Measurements from ENCODE around the gene GNAI1. TPM values are rescaled to one million over a fixed set of nuclear protein-coding genes. Genes with fewer than 3 reads are reported as not detected.

Gene GNAI1
- polyA plus RNA-seq, 3 donors, result 121 to 127 (median 123) TPM

DNA sequence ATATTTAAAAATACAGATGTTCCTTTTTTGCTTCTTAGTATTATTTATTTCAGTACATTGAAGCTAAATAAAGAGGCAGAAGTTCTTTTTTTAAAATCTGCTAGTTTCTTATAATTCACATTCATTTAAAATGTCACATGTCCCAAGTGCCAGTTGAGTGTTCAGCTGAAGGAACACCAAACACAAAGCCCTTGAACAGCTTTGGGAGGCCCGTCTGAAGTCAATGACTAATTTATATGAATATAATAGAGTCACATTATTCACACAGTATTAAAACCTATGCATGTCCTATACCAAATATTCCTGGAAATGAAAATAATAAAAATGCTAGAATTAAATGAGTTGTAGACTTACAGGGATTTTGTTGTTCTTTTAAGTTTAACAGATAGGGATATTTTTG, 70.3 kb downstream of the GNAI1 start:
- DNase-seq (ENCODE audit: low read depth in 3 of 3, low spot score in 2 of 3), result no peak

DNA sequence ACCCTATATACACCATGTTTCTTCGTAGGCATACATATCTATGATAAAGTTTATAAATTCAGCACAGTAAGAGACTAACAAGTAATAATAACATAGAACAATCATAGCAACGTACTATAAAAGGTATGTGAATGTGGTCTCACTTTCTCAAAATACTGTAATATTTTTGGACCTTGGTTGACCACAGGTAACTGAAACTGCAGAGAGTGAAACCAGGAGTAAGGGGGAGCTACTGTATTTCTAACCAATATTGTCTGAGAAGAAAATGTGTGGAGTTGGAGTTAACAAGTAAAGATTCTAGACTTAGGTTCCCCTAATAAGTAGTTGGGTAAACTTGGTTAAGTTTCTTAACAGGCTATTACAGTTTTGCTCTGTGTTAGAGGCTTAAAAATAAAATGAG, 72.1 kb downstream of the GNAI1 start:
- DNase-seq (ENCODE audit: low read depth in 3 of 3, low spot score in 2 of 3), result no peak

DNA sequence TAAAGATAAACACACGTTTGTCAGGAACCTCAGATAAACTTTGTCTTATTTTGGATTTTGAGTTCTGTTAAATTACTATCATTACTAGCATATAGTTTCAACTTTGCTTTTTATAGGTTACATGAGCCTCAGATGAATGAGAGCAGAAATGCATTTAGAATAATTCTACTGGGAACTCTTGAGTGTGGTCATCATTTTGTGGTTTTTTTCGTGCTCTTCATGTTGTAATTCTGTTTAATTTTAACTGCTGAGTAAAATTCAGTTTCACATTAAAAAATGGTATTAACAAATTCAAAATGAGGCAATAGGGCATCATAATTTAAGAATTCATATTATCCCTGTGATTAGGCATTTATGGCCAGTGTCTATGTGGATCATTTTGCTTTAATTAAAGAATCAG, 72.9 kb downstream of the GNAI1 start:
- no peak for DNase-seq (ENCODE audit: low read depth in 3 of 3, low spot score in 2 of 3)

DNA sequence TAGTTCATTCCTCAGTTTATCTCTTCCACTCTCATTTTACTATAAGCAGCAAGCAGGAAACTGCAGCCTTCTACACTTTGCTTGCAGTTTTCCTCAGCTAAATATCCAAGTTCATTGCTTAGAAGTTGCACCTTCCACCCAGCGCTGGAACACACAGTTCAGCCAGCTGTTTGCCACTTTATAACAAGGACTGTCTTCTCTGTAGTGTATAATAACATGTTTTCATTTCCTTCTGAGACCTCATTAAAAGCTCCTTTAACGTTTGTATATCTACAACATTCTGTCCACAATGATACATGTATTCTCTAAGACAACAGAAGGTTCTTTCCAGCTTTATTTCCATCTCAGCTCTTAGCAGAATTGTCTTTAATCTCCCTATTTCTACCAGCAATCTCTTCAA, 74.1 kb downstream of the GNAI1 start:
- no peak for DNase-seq (ENCODE audit: low read depth in 3 of 3, low spot score in 2 of 3)

DNA sequence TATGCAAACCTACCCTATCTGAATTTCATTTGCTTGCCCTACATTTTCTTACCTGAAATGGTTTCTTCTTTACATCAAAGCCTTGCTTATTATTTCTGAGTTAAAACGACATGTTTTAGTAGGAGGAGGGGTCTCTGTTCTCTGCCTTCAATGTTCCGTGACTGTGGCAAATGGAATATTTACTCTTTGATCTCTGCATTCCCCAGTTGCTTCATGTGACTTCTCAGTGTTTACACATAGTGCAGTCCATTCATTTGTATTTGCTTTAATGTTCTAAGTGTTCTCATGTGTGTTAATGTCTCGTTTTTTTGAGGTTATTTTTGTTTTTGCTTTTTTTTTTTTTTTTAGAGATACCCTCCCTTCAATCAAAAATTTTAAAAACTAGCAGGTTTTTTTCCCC, 75.8 kb downstream of the GNAI1 start:
- DNase-seq (ENCODE audit: low read depth in 3 of 3, low spot score in 2 of 3), result no peak

DNA sequence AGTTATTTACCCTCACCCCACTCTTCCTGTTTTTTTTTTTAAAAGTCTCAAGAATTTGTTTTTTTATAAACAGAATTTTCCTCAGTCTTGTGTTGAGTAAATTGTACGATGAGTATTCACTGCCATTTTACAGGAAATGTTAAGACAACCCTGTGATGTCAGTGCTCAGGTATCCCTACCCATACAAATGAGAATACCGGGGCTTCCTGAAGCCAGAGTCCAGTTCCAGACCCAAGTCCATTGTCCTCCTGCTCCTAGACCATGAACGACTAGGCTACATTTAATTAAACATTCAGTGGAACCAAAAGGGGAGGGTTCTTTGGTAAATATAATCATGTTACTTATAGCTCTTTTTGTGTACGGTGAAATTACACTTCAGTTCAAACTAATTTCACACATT, 79.2 kb downstream of the GNAI1 start:
- no peak for DNase-seq (ENCODE audit: low read depth in 3 of 3, low spot score in 2 of 3)

DNA sequence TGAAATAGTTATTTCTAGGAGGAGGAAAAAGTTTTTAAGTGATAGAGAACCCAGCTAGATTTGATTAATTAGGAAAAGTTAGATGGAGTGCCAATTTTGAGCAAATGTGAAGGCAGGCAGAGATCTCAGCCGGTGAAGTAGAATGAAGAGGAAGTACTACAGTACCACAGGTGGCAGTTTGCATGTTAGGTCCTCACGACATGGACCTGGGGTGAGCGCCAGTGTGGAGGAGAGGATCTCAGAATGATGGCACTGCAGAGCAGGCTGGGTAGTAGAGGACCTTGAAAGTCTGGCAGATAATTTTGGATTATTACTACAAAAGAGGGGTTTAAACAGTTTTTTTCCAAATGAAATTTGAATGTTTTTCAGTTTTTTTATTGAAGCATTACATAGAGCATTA, 81.1 kb downstream of the GNAI1 start:
- DNase-seq (ENCODE audit: low read depth in 3 of 3, low spot score in 2 of 3), result no peak

DNA sequence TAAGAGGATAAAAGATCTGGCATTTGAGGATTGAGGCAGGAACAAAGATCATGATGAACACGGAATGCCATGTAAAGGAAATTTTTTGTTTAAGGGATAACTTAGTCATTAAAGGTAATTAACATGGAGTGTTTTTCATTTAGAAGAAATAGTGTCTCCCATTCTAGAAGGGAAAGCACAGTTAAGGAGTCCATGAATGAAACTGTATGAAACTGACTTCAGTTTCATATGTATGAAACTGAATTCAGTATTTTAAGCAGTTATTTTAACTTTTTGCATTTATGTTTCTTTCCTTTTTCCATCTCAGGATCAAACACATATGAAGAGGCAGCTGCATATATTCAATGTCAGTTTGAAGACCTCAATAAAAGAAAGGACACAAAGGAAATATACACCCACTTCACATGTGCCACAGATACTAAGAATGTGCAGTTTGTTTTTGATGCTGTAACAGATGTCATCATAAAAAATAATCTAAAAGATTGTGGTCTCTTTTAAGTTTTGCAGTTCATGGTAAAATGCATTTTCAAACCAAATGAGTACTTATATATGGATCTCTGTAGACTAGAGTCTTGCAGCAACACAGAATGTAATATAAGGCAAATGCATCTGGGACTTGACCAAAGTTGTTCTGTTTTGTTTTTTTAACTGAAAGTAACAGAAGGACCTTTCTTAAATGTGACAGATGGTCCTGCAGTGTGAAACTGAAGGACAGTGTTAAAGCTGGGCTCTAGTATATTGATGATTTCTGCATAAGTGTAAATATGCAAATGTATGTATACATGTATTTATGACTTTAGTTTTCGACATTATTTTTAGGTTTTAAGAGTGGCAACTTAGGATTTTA, 82.6 kb downstream of the GNAI1 start:
- no peak for DNase-seq (ENCODE audit: low read depth in 3 of 3, low spot score in 2 of 3)

DNA sequence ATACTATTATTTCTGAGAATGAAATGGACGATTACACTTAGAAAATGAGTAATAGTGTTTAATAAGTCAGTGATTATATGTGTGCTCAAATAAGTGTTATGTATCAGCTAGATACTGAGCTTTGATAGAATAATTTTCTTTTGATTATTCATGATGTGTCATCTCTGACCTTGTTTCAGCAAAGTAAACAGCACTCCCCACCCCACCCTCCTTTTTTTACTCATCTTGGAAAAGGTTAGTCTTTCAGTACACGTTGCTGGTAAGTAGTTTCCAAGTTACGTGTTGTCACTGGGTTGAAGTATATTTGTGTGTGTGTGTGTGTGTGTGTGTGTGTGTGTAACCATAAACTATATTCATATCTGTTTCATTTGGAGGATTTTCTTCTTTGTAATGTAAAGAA, 84.1 kb downstream of the GNAI1 start:
- DNase-seq (ENCODE audit: low read depth in 3 of 3, low spot score in 2 of 3), result no peak

DNA sequence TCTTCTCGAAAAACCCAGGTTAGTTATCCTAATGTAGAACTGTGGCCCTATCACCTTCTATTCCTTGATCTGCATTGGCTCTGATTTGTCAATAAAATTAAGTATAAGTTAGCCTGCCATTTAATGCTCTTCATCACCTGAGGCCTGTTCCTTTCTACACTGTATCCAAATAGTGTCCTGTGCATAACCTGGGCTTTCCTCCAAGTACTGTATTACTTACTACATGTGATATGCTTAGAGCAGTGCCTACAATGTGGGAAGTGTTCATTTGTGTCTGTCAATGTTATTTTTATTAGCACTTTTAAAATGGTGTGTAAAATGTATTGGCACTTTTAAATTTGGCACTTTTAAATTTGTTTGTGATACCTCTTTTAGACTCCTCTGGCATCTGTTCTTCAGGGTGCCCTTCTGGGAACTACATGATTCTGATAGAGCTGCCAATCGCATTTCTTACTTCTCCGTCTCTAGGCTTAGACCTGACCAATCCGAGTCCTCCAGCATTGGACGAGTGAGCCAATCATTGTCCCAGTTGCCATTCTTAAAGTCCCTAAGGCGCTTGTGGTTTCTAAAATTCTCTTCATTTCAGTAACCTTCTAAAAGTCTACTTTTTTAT, 85.5 kb downstream of the GNAI1 start:
- no peak for DNase-seq (ENCODE audit: low read depth in 3 of 3, low spot score in 2 of 3)

DNA sequence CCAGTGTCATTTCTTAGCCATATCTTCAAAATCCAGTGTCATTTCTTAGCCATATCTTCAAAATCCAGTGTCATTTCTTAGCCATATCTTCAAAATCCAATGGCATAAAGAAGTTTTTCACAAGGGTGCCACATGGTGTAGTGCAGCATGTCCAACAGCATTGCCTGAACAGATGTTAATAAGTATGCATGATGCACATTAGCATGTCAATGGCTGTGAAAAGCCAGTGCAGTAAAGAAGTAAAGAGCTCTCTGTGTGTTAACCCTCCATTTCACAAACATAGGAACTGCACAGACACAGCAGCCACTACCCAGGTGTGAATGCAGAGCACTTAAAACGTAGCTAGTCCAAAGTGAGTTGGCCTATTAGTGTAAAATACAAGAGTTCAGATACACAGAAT, 89.8 kb downstream of the GNAI1 start:
- no peak for DNase-seq (ENCODE audit: low read depth in 3 of 3, low spot score in 2 of 3)

DNA sequence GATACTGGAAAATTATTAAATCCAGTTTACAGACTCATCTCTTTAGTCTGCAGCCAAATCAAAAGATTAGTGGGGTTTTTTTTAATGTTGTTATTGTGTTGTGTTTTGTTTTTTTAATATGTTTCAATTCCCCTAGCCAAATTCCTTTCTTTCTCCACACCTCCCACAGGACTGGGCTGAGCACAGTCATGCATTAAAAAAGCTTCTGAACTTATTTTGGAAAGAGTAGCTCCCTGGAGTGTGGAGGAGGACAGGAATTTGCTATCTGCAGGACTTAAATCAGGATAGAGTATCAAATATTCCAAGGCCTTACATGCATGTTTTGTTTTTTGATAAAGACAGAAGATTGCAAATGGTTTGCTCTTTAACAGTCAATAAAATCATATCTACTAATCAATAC, 90.7 kb downstream of the GNAI1 start:
- no peak for DNase-seq (ENCODE audit: low read depth in 3 of 3, low spot score in 2 of 3)

DNA sequence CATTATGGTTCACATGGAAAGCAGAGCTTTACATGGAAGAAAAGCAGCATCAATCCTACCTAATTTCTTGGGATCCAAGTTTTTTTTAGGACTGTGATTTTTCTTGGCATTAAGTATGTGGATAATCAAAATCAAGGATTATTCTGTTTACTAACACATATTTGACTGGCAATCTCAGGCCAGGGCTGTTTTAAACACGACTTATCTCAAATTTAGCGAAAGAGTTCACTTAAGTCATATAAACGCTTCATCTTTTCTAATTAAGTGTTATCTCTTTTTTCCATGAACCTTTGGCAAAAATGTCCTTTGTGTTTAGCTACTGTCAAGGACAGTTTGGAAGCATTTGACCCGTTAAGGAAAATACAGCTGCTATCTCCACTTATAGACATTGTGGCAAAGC, 92.0 kb downstream of the GNAI1 start:
- no peak for DNase-seq (ENCODE audit: low read depth in 3 of 3, low spot score in 2 of 3)

DNA sequence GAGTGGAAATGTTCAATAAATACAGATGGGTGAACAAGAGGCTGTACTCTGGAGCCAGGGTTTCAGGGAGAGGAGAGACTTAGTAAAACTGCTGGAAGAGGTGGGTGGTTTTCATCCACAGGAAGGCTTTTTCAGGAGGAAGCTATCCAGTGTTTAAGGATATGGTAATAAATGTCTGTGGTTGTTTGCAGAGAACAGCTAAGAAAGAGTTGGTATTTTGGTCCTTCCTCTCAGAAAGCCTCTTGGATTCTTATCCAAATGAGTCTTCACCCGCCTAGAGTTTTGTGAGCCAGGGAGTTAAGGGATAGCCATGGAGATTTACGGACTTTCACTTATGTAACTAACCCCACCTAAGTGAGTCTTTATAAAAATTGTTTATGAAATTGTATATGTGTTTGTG, 95.7 kb downstream of the GNAI1 start:
- DNase-seq (ENCODE audit: low read depth in 3 of 3, low spot score in 2 of 3), result no peak

DNA sequence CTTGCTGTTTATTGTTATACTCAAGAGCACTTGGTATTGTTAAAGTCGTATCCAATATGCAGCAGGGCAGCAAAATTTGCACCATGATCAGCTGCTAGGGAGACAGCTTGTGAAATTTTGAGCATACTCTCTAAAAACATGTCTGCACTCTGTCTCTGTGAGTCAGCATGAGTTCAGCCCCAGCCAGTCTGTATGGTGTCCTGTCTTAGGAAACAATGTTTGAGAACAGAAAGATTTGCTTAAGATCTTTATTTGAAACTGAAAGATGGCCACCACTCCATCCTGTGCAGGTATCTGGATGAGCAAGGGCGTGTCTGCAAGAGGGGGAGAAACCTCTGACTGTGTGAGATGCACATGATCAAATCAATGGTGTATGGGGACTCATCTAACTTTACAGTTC, 97.1 kb downstream of the GNAI1 start:
- DNase-seq (ENCODE audit: low read depth in 3 of 3, low spot score in 2 of 3), result no peak

DNA sequence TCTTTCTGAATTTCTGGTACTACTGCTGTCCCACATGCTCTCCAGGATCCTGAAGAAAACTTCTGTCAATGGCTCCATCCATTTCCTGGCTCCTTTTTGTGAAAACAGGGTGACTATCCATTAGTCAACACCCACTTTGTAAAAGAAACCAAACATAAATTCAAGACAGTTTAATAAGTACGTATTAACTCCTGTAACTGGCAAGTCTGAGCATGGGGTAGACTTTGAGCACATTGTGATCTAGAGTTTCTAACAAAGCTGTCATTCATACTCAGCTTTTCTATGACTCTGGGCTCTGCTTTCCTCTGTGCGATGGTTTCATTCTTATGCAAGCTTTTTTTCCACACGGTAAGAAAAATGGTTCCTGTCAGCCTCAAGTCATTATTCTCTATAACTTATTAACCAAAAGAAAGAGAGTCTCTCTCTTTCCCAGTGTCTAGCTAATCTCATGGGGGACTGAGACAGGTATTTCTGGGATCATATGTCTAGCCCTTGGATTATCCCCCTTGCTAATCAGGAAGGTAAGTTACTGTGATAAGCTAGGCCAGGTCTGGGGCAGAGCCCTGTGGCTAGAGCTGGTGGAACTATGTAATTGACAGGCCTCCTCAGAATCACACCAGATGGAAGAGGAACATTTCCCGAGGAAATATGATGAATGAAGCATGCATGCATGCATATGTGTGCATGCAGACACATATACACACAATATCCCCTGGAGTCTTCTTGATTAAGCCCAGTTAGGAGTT, 98.5 kb downstream of the GNAI1 start:
- no peak for DNase-seq (ENCODE audit: low read depth in 3 of 3, low spot score in 2 of 3)

DNA sequence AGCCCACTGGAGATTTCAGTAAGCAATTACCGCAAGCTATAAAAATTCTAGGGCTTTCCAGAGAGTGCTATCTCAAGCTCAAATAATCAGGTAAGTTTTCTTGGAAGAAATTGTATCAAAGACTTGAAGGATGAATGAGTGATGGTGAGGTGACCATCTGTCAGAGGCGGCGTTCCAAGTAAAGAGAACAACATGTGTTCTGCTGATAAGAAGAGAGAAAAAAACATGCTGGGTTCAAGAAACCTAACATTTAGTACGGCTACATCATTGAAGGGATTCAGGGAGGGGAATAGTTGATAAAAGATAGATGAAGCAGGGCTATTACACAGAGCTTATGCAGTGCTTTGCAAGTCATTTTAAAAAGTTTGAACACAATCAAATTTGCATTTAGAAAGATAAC, 100.7 kb downstream of the GNAI1 start:
- DNase-seq (ENCODE audit: low read depth in 3 of 3, low spot score in 2 of 3), result no peak

DNA sequence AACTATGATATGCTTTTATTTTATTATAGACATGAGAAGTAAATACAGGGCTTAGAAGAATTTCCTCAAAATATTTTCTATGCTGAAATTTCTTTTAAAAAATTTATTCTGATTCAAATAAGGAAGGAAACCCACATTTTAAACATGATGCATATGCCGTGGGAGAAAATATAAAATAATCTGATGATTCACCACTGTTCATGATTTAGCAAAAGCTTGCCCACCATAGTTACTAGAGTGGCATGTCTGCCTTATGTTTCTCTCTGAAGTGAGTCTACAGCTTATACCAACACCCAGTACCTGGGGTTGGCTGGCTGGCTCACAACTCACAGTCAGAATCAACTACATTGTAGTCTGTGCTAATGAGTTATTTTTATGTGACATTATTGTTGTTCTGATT, 102.0 kb downstream of the GNAI1 start:
- no peak for DNase-seq (ENCODE audit: low read depth in 3 of 3, low spot score in 2 of 3)

DNA sequence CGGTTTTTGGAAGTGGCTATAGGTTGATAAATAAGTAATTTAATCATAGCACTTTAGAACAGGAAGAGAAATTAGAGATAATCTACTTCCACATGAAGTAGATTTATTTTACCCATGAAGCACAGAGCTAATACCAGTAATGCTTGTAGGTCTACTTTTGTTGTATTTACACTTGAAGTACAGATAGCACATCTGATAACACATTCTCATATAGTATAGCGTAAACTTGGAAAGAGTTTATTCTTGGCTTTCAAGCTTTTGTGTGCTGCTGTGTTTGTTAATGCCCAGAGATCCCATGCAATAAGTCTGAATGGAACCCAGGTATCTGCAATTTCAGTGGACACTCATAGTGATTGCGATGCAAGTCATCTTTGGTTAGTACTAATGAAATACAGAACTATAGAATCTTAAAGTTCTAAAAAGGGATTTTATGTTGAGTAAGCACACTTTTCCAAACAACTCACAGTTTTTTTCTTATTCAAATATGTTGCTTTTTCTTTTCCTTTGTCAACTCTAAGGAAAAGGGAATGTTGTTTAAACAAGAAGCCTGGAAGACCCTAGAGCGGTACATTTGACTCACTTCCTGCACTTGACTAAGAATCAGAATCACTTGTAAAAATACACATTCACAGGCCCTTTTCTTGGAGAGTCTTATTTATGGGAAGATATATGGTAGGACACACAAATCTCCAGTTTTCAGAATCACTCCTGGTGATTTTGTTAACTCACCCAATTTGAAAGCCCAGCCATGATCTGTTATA, 105.8 kb downstream of the GNAI1 start:
- no peak for DNase-seq (ENCODE audit: low read depth in 3 of 3, low spot score in 2 of 3)

DNA sequence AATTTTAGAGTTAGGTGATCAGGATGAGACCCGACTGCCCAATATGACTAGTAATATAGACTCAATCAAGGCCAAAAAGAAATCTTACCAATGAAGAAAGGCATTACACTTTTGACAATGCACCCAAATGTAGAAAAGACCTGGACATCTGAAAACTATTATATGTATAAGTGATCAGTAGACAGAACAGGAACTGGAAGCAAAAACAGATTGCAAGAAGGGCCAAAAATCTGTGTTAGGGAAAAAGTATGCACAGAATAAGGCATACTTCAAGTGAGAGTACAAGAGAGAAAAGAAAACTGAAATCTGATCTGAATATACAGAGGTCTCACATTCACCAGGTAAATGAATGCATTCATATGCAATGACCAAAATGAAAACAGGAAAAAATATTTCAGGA, 107.0 kb downstream of the GNAI1 start:
- DNase-seq (ENCODE audit: low read depth in 3 of 3, low spot score in 2 of 3), result no peak

DNA sequence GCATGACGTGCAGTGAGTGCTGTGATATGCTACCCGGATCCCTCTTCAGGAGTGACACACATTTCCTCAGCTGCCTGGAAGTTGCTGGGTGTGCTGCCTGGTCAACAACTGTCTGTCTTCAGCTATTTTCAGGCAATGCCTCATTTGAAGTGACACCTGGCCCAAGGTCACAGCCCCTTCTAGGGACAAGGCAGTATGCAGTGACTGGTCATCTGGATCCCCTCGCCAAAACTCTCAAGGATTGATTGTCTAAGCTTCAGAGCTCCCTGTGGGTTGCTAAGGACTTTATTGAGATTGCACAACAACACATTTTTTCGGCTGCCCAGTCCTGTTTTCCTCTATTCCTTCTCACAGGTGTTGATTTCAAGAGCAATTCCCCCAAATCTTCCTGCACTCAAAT, 108.8 kb downstream of the GNAI1 start:
- no peak for DNase-seq (ENCODE audit: low read depth in 3 of 3, low spot score in 2 of 3)

Data from right renal cortex interstitium (tissue), 3 donors.